ENCODE measurements around the gene UBE2A. TPM values are rescaled to one million over a fixed set of nuclear protein-coding genes. Genes with fewer than 3 reads are reported as not detected.

Gene UBE2A
- total and polyA plus RNA-seq, 12 donors, result 51.7 to 77.7 (median 67.1) TPM

GRCh38 chrX:119539872-119540271, 34.5 kb upstream of the UBE2A start:
- Histone ChIP-seq H3K9me3 (no peaks in the 10 kb centered on the region), H3K4me3 (no peak overlapping the region), H3K36me3 (peaks cover 0 to 48% (median 0%) of the 10 kb centered on the region in 9 donors), H3K27me3 (no peaks in the 10 kb centered on the region), H3K27ac (no peak overlapping the region), H3K4me1 (peaks cover 0 to 3% (median 0%) of the 10 kb centered on the region in 9 donors)
- WGBS, 2 donors, result 39 to 49% methylated on average over 2 of the region's 2 CpGs
- intact Hi-C loops (cut with DNase I), result no loop called here
- ATAC-seq (no peak), DNase-seq (no peak)
- peak in 1 of 9 donors; percentile 8 for TF ChIP-seq CTCF (IDR thresholded peaks at IDR 0.05)

- 61 to 62% methylated on average over 4 of the region's 4 CpGs for WGBS, 2 donors
These were observed 33.2 kb upstream of the UBE2A start for GRCh38 chrX:119541188-119541587.

GRCh38 chrX:119549327-119550016, 24.9 kb upstream of the UBE2A start:
- Histone ChIP-seq H3K27ac (no peak overlapping the region), H3K9me3 (no peaks in the 10 kb centered on the region), H3K27me3 (no peaks in the 10 kb centered on the region), H3K36me3 (no peaks in the 10 kb centered on the region), H3K4me1 (peaks cover 0 to 6% (median 0%) of the 10 kb centered on the region in 9 donors), H3K4me3 (no peak overlapping the region)
- DNase-seq (no peak), ATAC-seq (no peak)
- intact Hi-C loops (cut with DNase I), result no loop called here
- 78 to 90% methylated on average over 7 of the region's 7 CpGs for WGBS, 2 donors
- no peak for TF ChIP-seq CTCF (IDR thresholded peaks at IDR 0.05)

More at GRCh38 chrX:119541188-119541587, 33.2 kb upstream of the UBE2A start:
- H3K9me3 ChIP-seq, result no peaks in the 10 kb centered on the region
- no peak for DNase-seq
- no peak for TF ChIP-seq CTCF (IDR thresholded peaks at IDR 0.05)
- peaks cover 0 to 48% (median 0%) of the 10 kb centered on the region in 9 donors for H3K36me3 ChIP-seq
- no peak overlapping the region for H3K4me3 ChIP-seq
- no peaks in the 10 kb centered on the region for H3K27me3 ChIP-seq
- peak in 1 of 8 donors; percentile 20 for ATAC-seq
- H3K27ac ChIP-seq, result peak overlapping the region in 2 of 10 donors; percentile 27 to 28
- intact Hi-C loops (cut with DNase I), result no loop called here
- peaks cover 0 to 3% (median 0%) of the 10 kb centered on the region in 9 donors for H3K4me1 ChIP-seq

- no peaks in the 10 kb centered on the region for H3K27me3 ChIP-seq
- 94 to 95% methylated on average over 3 of the region's 3 CpGs for WGBS, 2 donors
- DNase-seq, result no peak
- peaks cover 0 to 6% (median 0%) of the 10 kb centered on the region in 9 donors for H3K4me1 ChIP-seq
- H3K36me3 ChIP-seq, result peaks cover 0 to 10% (median 0%) of the 10 kb centered on the region in 9 donors
- H3K27ac ChIP-seq, result no peak overlapping the region
- no peak overlapping the region for H3K4me3 ChIP-seq
- TF ChIP-seq CTCF (IDR thresholded peaks at IDR 0.05), result no peak
- no peak for ATAC-seq
- intact Hi-C loops (cut with DNase I), result no loop called here
- H3K9me3 ChIP-seq, result no peaks in the 10 kb centered on the region
These were observed 21.9 kb upstream of the UBE2A start for GRCh38 chrX:119552508-119552907.
